ENCODE data around the gene FNDC3A. TPM values are rescaled to one million over a fixed set of nuclear protein-coding genes. Genes with fewer than 3 reads are reported as not detected.
"Not testable (repeated sequence)": the region's sequence is repeated elsewhere in the genome, so short reads cannot be mapped to it uniquely, and the experiment has no call there.

Gene FNDC3A
- polyA plus RNA-seq, 2 donors: 6.0 to 7.3 TPM

DNA sequence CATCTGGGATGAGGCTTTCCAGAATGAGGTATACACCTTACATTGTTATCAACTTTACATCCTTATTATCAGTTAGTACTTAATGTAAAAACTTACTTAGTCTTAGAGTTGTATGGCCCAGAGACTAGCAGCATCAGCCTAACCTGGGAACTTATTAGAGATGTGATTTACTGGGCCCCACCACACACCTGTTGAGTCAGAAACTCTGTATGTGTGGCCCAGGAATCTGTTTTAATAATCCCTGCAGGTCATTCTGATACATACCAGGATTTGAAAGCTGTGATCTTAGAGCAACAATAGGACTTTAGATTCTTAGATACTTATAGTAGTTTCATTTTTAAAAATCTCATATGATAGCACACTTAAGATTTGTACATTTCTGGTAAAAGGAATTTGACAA lies 17.4 kb downstream of the FNDC3A start:
- Histone ChIP-seq H3K4me3 (ENCODE audit: low read depth in 1 of 2, low read length in 2 of 2) (no peak overlapping the region), H3K27me3 (ENCODE audit: control insufficient read depth in 1 of 2, insufficient read depth in 2 of 2, low read length in 2 of 2) (no peaks in the 10 kb centered on the region), H3K9me3 (ENCODE audit: control insufficient read depth in 2 of 2, insufficient read depth in 1 of 2, low read depth in 1 of 2, low read length in 1 of 2) (no peaks in the 10 kb centered on the region), H3K4me1 (ENCODE audit: control insufficient read depth in 2 of 2, insufficient read depth in 2 of 2, low read length in 1 of 2) (no peaks in the 10 kb centered on the region), H3K27ac (ENCODE audit: low read depth in 2 of 2, low read length in 1 of 2) (no peak overlapping the region), H3K36me3 (ENCODE audit: control insufficient read depth in 2 of 2, insufficient read depth in 2 of 2, low read length in 1 of 2) (no peaks in the 10 kb centered on the region)

DNA sequence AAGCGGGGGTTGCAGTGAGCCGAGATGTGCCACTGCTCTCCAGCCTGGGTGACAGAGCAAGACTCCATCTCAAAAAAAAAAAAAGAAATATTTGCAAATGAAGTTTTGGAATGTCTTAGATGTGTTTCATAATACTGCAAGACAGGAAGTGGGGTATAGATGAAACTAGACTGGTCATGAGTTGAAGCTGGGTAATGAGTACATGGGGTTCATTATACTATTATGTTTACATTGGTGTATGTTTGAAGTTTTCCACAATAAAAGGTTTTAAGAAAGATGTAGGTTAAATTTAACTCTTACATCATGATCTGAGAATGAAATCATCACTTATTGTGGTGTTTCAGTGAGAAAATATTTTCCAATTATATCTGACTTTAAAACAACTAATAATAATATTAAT lies 19.0 kb downstream of the FNDC3A start:
- Histone ChIP-seq H3K4me1 (ENCODE audit: control insufficient read depth in 2 of 2, insufficient read depth in 2 of 2, low read length in 1 of 2) (no peaks in the 10 kb centered on the region), H3K4me3 (ENCODE audit: low read depth in 1 of 2, low read length in 2 of 2) (no peak overlapping the region), H3K27ac (ENCODE audit: low read depth in 2 of 2, low read length in 1 of 2) (no peak overlapping the region), H3K36me3 (ENCODE audit: control insufficient read depth in 2 of 2, insufficient read depth in 2 of 2, low read length in 1 of 2) (no peaks in the 10 kb centered on the region), H3K9me3 (ENCODE audit: control insufficient read depth in 2 of 2, insufficient read depth in 1 of 2, low read depth in 1 of 2, low read length in 1 of 2) (no peaks in the 10 kb centered on the region), H3K27me3 (ENCODE audit: control insufficient read depth in 1 of 2, insufficient read depth in 2 of 2, low read length in 2 of 2) (no peaks in the 10 kb centered on the region)
- WGBS, 2 donors: 93 to 97% methylated on average over 2 of the region's 2 CpGs

DNA sequence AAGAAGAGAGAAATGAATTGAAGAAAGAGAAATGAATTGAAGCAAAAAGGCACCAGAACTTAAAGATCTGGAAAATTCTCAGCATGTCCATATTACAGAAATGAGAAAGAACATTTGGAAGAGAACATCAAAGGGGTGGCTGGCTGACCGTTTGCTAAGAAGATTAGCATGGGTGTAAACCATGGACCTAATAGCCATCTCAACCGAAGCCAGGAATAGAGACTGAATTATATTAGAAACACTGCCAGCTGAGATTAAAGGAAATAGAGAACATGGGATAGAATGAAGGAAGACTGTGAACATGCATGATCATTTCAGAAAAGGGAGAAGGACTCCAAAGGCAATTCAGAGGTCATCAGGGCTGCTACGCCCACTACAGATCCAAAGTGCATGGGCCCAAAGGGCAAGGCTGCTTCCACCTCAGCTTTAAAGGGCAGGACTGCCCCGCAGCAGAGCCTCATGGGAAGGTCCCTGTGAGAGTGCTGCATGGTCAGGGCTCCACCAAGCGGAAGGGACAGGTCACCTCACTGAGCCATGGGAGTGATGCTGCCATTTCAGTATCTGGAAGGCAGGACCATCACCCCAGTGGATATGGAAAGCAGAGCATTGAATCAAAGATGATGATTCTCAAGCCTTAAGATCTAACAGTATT lies 23.1 kb downstream of the FNDC3A start:
- H3K9me3 ChIP-seq (ENCODE audit: control insufficient read depth in 2 of 2, insufficient read depth in 1 of 2, low read depth in 1 of 2, low read length in 1 of 2): no peaks in the 10 kb centered on the region
- no peak overlapping the region for H3K27ac ChIP-seq (ENCODE audit: low read depth in 2 of 2, low read length in 1 of 2)
- 44 to 56% methylated on average over 5 of the region's 5 CpGs for WGBS, 2 donors
- H3K27me3 ChIP-seq (ENCODE audit: control insufficient read depth in 1 of 2, insufficient read depth in 2 of 2, low read length in 2 of 2): no peaks in the 10 kb centered on the region
- no peaks in the 10 kb centered on the region for H3K4me1 ChIP-seq (ENCODE audit: control insufficient read depth in 2 of 2, insufficient read depth in 2 of 2, low read length in 1 of 2)
- no peaks in the 10 kb centered on the region for H3K36me3 ChIP-seq (ENCODE audit: control insufficient read depth in 2 of 2, insufficient read depth in 2 of 2, low read length in 1 of 2)
- no peak overlapping the region for H3K4me3 ChIP-seq (ENCODE audit: low read depth in 1 of 2, low read length in 2 of 2)

DNA sequence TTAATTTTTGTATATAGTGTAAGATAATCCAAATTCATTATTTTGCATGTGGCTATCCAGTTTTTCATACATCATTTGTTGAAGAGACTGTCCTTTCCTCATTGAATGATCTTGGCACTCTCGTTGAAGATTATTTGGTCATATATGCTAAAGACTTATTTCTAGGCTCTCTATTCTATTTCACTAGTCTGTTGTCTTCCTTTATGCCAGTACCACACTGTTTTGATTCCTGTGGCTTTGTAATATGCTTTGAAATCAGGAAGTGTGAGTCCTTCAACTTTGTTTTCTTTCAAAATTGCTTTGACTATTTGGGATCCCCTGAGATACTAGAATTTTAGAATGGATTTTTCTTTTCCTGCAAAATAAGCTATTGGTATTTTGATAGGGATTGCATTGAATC lies 24.5 kb downstream of the FNDC3A start:
- Histone ChIP-seq H3K4me3 (ENCODE audit: low read depth in 1 of 2, low read length in 2 of 2) (no peak overlapping the region), H3K27ac (ENCODE audit: low read depth in 2 of 2, low read length in 1 of 2) (no peak overlapping the region), H3K4me1 (ENCODE audit: control insufficient read depth in 2 of 2, insufficient read depth in 2 of 2, low read length in 1 of 2) (no peaks in the 10 kb centered on the region), H3K27me3 (ENCODE audit: control insufficient read depth in 1 of 2, insufficient read depth in 2 of 2, low read length in 2 of 2) (no peaks in the 10 kb centered on the region), H3K36me3 (ENCODE audit: control insufficient read depth in 2 of 2, insufficient read depth in 2 of 2, low read length in 1 of 2) (no peaks in the 10 kb centered on the region), H3K9me3 (ENCODE audit: control insufficient read depth in 2 of 2, insufficient read depth in 1 of 2, low read depth in 1 of 2, low read length in 1 of 2) (no peaks in the 10 kb centered on the region)
- whole genome bisulfite sequencing, 2 donors: 98 to 100% methylated on average over 1 of the region's 1 CpG

DNA sequence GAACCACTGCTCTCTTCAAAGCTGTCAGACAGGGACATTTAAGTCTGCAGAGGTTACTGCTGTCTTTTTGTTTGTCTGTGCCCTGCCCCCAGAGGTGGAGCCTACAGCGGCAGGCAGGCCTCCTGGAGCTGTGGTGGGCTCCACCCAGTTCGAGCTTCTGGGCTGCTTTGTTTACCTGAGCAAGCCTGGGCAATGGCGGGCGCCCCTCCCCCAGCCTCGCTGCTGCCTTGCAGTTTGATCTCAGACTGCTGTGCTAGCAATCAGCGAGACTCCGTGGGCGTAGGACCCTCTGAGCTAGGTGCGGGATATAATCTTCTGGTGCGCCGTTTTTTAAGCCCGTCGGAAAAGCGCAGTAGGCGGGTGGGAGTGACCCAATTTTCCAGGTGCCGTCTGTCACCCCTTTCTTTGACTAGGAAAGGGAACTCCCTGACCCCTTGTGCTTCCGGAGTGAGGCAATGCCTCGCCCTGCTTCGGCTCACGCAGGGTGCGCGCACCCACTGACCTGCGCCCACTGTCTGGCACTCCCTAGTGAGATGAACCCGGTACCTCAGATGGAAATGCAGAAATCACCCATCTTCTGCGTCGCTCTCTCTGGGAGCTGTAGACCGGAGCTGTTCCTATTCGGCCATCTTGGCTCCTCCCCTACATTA lies 43.4 kb downstream of the FNDC3A start:
- H3K27me3 ChIP-seq (ENCODE audit: control insufficient read depth in 1 of 2, insufficient read depth in 2 of 2, low read length in 2 of 2); H3K36me3 ChIP-seq (ENCODE audit: control insufficient read depth in 2 of 2, insufficient read depth in 2 of 2, low read length in 1 of 2); H3K9me3 ChIP-seq (ENCODE audit: control insufficient read depth in 2 of 2, insufficient read depth in 1 of 2, low read depth in 1 of 2, low read length in 1 of 2); H3K4me1 ChIP-seq (ENCODE audit: control insufficient read depth in 2 of 2, insufficient read depth in 2 of 2, low read length in 1 of 2); H3K27ac ChIP-seq (ENCODE audit: low read depth in 2 of 2, low read length in 1 of 2); H3K4me3 ChIP-seq (ENCODE audit: low read depth in 1 of 2, low read length in 2 of 2): not testable (repeated sequence)
- whole genome bisulfite sequencing, 2 donors: 97% methylated on average over 27 to 28 of the region's 28 CpGs

DNA sequence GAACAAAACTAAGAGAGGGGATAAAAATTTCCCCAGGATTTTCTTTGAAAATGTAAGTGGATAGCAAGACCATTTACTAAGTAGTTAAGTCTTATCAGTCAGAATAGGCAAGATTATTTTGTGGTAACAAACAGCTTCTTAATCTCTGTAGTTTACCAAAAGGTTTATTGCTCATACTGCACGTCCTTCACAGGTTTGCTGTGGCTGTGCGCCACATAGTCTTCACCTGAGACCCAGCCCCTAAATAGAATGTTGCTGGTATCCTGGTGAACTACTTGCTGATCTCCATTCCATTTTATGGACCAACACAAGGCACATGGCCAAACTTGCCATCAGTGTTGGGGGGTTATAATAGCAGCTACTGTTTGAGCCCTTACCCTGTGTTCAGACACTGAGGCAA lies 44.6 kb downstream of the FNDC3A start:
- Histone ChIP-seq H3K36me3 (ENCODE audit: control insufficient read depth in 2 of 2, insufficient read depth in 2 of 2, low read length in 1 of 2) (no peaks in the 10 kb centered on the region), H3K27ac (ENCODE audit: low read depth in 2 of 2, low read length in 1 of 2) (no peak overlapping the region), H3K4me1 (ENCODE audit: control insufficient read depth in 2 of 2, insufficient read depth in 2 of 2, low read length in 1 of 2) (no peaks in the 10 kb centered on the region), H3K9me3 (ENCODE audit: control insufficient read depth in 2 of 2, insufficient read depth in 1 of 2, low read depth in 1 of 2, low read length in 1 of 2) (no peaks in the 10 kb centered on the region), H3K4me3 (ENCODE audit: low read depth in 1 of 2, low read length in 2 of 2) (no peak overlapping the region), H3K27me3 (ENCODE audit: control insufficient read depth in 1 of 2, insufficient read depth in 2 of 2, low read length in 2 of 2) (no peaks in the 10 kb centered on the region)
- WGBS, 2 donors: 85 to 93% methylated on average over 2 of the region's 2 CpGs

DNA sequence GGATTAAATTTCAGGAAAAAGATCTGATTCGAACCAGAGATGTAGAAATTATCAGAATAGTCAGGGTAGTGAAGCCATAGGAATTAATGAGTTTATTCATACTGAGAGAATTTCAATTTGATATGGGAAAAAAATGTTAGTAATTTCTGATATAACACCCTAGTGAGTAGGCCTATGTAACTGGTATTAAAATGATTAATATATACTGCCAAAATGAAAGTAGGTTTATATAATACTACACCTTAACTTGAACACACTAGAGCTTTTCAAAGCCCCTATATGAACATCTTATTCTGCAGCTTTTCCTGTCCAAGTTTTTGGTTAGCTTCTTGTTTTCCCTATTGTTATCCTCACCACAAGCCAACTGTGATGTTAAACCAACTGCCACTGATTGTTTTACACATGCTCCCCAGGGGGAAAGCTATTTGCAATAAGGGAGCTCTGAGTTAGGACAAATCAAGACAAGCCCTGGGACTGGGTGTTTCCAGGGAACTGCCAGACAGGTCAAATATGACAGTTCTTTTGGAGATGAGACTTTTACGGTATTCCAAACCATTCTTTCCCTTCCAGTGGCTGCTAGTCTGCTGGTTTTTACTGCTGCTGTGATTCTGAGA lies 45.3 kb downstream of the FNDC3A start:
- H3K4me1 ChIP-seq (ENCODE audit: control insufficient read depth in 2 of 2, insufficient read depth in 2 of 2, low read length in 1 of 2): no peaks in the 10 kb centered on the region
- no peaks in the 10 kb centered on the region for H3K9me3 ChIP-seq (ENCODE audit: control insufficient read depth in 2 of 2, insufficient read depth in 1 of 2, low read depth in 1 of 2, low read length in 1 of 2)
- H3K36me3 ChIP-seq (ENCODE audit: control insufficient read depth in 2 of 2, insufficient read depth in 2 of 2, low read length in 1 of 2): no peaks in the 10 kb centered on the region
- H3K27ac ChIP-seq (ENCODE audit: low read depth in 2 of 2, low read length in 1 of 2): no peak overlapping the region
- no peaks in the 10 kb centered on the region for H3K27me3 ChIP-seq (ENCODE audit: control insufficient read depth in 1 of 2, insufficient read depth in 2 of 2, low read length in 2 of 2)
- H3K4me3 ChIP-seq (ENCODE audit: low read depth in 1 of 2, low read length in 2 of 2): no peak overlapping the region
- WGBS, 2 donors: 70 to 75% methylated on average over 2 of the region's 2 CpGs

DNA sequence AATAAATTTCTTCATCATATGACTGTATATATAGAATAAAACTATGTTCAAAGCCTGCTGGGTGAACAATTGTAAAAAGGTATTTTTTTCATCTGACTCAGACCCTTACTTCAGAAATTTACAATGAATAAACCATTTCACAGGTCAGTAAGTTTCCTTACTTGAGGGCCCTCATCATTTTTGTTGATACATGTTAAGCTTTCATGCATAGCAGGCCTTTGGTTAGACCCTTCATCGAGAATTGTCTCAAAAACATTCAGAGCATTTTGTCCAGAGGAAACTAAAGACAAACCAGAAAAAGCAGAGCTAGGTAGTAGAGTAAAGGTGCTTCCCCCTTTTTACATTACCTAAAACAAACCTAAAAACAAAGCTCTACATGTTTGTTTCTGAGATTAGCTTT lies 46.2 kb downstream of the FNDC3A start:
- WGBS, 2 donors: 89 to 90% methylated on average over 1 of the region's 1 CpG
- H3K9me3 ChIP-seq (ENCODE audit: control insufficient read depth in 2 of 2, insufficient read depth in 1 of 2, low read depth in 1 of 2, low read length in 1 of 2): no peaks in the 10 kb centered on the region
- no peaks in the 10 kb centered on the region for H3K36me3 ChIP-seq (ENCODE audit: control insufficient read depth in 2 of 2, insufficient read depth in 2 of 2, low read length in 1 of 2)
- H3K27ac ChIP-seq (ENCODE audit: low read depth in 2 of 2, low read length in 1 of 2): no peak overlapping the region
- no peak overlapping the region for H3K4me3 ChIP-seq (ENCODE audit: low read depth in 1 of 2, low read length in 2 of 2)
- no peaks in the 10 kb centered on the region for H3K27me3 ChIP-seq (ENCODE audit: control insufficient read depth in 1 of 2, insufficient read depth in 2 of 2, low read length in 2 of 2)
- H3K4me1 ChIP-seq (ENCODE audit: control insufficient read depth in 2 of 2, insufficient read depth in 2 of 2, low read length in 1 of 2): no peaks in the 10 kb centered on the region

DNA sequence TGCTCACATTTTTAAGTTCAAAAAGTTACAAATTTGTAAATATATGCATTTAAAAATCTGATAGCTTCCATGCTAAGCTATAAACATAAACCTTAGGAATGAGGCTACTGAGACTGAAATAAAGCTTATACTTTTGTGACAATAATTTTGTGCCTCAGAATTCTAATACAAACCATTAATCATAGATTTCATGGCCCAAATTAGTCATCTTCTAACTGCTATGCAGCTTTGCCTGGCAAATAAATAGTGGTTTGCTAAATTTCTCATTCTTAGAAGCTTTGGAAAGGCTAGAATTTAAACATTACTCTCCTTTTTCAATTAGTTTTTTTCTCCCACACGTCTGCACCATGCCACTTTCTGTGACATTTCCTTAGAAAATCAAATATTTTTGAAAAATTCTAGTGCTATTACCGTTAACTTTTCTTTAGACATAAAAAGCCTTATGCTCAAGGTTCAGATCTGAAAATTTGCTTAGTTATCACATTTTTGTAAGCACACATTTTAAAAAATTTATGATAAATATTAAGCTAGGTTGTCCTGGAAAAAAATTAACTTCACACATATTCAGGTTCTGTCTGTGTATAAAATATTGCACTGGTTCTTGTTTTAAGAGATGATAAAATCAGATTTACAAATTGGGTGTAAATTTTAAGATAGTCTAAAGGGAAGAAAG lies 46.9 kb downstream of the FNDC3A start:
- no peaks in the 10 kb centered on the region for H3K36me3 ChIP-seq (ENCODE audit: control insufficient read depth in 2 of 2, insufficient read depth in 2 of 2, low read length in 1 of 2)
- WGBS, 2 donors: 80 to 86% methylated on average over 2 of the region's 2 CpGs
- H3K27ac ChIP-seq (ENCODE audit: low read depth in 2 of 2, low read length in 1 of 2): no peak overlapping the region
- no peaks in the 10 kb centered on the region for H3K27me3 ChIP-seq (ENCODE audit: control insufficient read depth in 1 of 2, insufficient read depth in 2 of 2, low read length in 2 of 2)
- H3K9me3 ChIP-seq (ENCODE audit: control insufficient read depth in 2 of 2, insufficient read depth in 1 of 2, low read depth in 1 of 2, low read length in 1 of 2): no peaks in the 10 kb centered on the region
- no peak overlapping the region for H3K4me3 ChIP-seq (ENCODE audit: low read depth in 1 of 2, low read length in 2 of 2)
- no peaks in the 10 kb centered on the region for H3K4me1 ChIP-seq (ENCODE audit: control insufficient read depth in 2 of 2, insufficient read depth in 2 of 2, low read length in 1 of 2)
